ENCODE data around the gene CDH4. TPM values are rescaled to one million over a fixed set of nuclear protein-coding genes. Genes with fewer than 3 reads are reported as not detected.

Gene CDH4
- total RNA-seq, 1 donor from 2014 or later = 3.2 TPM

DNA sequence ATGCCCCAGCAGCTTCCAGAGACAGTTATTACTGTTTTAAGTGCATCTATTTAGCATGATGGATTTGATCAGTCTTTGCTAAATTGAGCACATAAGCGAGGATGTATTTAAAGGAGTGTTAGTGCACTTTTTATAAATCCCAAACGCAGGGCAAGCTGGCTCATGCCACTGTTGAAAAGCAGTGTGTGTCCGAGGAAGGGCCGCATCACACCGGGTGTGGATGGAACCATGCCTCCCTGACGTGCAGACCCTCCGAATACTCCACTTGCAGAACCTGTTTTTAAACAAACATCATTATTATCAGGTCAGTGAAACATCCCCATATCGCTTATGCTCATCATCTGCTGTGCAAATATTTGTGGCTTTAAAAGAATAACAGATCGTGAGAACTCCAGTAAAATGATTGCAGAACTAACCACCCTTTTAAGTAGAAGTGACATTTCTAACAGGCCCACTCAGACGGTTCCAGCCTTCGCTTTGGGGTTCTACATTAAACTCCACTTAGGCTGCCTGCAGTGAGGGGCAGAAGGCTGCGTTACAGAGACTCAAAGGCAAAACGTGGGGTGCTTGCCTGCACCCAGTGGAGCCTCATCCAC, 190.1 kb downstream of the CDH4 start:
- Mint-ChIP-seq H3K36me3 (ENCODE audit: low read depth, unreplicated experiment) (no peaks in the 10 kb centered on the region), H3K27ac (ENCODE audit: unreplicated experiment) (no peak overlapping the region), H3K9me3 (ENCODE audit: unreplicated experiment) (no peaks in the 10 kb centered on the region), H3K4me1 (ENCODE audit: low read depth, unreplicated experiment) (peaks cover 9% of the 10 kb centered on the region), H3K27me3 (ENCODE audit: low read depth, unreplicated experiment) (peaks cover 2% of the 10 kb centered on the region), H3K4me3 (ENCODE audit: unreplicated experiment) (no peak overlapping the region)
- Histone ChIP-seq H3K79me2 (ENCODE audit: insufficient read depth, low read length) (no peaks in the 10 kb centered on the region), H3K9ac (ENCODE audit: low read length) (no peak overlapping the region), H3K4me1 (ENCODE audit: insufficient read depth, low read length) (peaks cover 17% of the 10 kb centered on the region), H2AFZ (ENCODE audit: low read depth, low read length) (no peak overlapping the region), H3K36me3 (ENCODE audit: insufficient read depth, low read length) (no peaks in the 10 kb centered on the region), H3K9me3 (ENCODE audit: insufficient read depth, low read depth, low read length) (no peaks in the 10 kb centered on the region), H3K4me3 (ENCODE audit: insufficient read depth, low read depth, low read length) (no peak overlapping the region), H3K27me3 (ENCODE audit: insufficient read depth, low read length) (no peaks in the 10 kb centered on the region), H4K20me1 (ENCODE audit: insufficient read depth, low read length) (peaks cover 9% of the 10 kb centered on the region), H3K27ac (ENCODE audit: low read depth, low read length) (no peak overlapping the region), H3K4me2 (ENCODE audit: low read length) (peak overlapping the region; percentile 12)
- TF ChIP-seq, protein P1, sequence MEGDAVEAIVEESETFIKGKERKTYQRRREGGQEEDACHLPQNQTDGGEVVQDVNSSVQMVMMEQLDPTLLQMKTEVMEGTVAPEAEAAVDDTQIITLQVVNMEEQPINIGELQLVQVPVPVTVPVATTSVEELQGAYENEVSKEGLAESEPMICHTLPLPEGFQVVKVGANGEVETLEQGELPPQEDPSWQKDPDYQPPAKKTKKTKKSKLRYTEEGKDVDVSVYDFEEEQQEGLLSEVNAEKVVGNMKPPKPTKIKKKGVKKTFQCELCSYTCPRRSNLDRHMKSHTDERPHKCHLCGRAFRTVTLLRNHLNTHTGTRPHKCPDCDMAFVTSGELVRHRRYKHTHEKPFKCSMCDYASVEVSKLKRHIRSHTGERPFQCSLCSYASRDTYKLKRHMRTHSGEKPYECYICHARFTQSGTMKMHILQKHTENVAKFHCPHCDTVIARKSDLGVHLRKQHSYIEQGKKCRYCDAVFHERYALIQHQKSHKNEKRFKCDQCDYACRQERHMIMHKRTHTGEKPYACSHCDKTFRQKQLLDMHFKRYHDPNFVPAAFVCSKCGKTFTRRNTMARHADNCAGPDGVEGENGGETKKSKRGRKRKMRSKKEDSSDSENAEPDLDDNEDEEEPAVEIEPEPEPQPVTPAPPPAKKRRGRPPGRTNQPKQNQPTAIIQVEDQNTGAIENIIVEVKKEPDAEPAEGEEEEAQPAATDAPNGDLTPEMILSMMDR (IDR thresholded peaks at IDR 0.05; ENCODE audit: insufficient read depth, low read depth, low read length) = no peak
- no peak for TF ChIP-seq EZH2 (IDR thresholded peaks at IDR 0.05; ENCODE audit: insufficient read depth, low read length)
- DNase-seq (ENCODE audit: low read depth) (peak; percentile 35), FAIRE-seq (no peak)

DNA sequence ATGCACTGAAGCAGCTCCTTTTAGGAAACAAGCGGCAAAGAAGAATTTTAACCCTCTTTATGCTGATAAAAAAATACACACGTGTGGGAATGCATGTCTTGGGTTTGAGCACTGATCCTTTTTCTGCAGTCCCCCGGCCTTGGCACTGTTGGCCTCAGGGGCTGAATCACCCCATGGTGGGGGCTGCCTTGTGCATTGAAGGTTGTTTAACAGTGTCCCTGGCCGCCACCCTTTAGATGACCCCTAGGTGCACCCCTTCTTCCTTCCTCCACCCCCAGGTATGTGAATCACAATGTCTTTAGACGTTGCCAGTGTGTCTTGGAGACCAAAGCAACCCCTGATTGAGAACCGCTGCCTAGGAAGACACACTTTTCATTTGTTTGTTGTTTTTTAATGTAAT, 190.7 kb downstream of the CDH4 start:
- no peak overlapping the region for H3K9ac ChIP-seq (ENCODE audit: low read length)
- H3K4me1 ChIP-seq (ENCODE audit: insufficient read depth, low read length) = peaks cover 12% of the 10 kb centered on the region
- H3K9me3 ChIP-seq (ENCODE audit: insufficient read depth, low read depth, low read length) = no peaks in the 10 kb centered on the region
- H3K4me3 ChIP-seq (ENCODE audit: insufficient read depth, low read depth, low read length) = no peak overlapping the region
- Mint-ChIP-seq H3K27ac (ENCODE audit: unreplicated experiment) (no peak overlapping the region), H3K27me3 (ENCODE audit: low read depth, unreplicated experiment) (peaks cover 2% of the 10 kb centered on the region), H3K4me3 (ENCODE audit: unreplicated experiment) (no peak overlapping the region), H3K4me1 (ENCODE audit: low read depth, unreplicated experiment) (peaks cover 4% of the 10 kb centered on the region), H3K9me3 (ENCODE audit: unreplicated experiment) (no peaks in the 10 kb centered on the region), H3K36me3 (ENCODE audit: low read depth, unreplicated experiment) (no peaks in the 10 kb centered on the region)
- H3K27ac ChIP-seq (ENCODE audit: low read depth, low read length) = no peak overlapping the region
- H2AFZ ChIP-seq (ENCODE audit: low read depth, low read length) = no peak overlapping the region
- peaks cover 9% of the 10 kb centered on the region for H4K20me1 ChIP-seq (ENCODE audit: insufficient read depth, low read length)
- FAIRE-seq = no peak
- no peaks in the 10 kb centered on the region for H3K36me3 ChIP-seq (ENCODE audit: insufficient read depth, low read length)
- TF ChIP-seq EZH2 (IDR thresholded peaks at IDR 0.05; ENCODE audit: insufficient read depth, low read length) = no peak
- TF ChIP-seq, protein P1 (IDR thresholded peaks at IDR 0.05; ENCODE audit: insufficient read depth, low read depth, low read length) = no peak
- DNase-seq (ENCODE audit: low read depth) = no peak
- H3K79me2 ChIP-seq (ENCODE audit: insufficient read depth, low read length) = no peaks in the 10 kb centered on the region
- peak overlapping the region; percentile 12 for H3K4me2 ChIP-seq (ENCODE audit: low read length)
- no peaks in the 10 kb centered on the region for H3K27me3 ChIP-seq (ENCODE audit: insufficient read depth, low read length)

DNA sequence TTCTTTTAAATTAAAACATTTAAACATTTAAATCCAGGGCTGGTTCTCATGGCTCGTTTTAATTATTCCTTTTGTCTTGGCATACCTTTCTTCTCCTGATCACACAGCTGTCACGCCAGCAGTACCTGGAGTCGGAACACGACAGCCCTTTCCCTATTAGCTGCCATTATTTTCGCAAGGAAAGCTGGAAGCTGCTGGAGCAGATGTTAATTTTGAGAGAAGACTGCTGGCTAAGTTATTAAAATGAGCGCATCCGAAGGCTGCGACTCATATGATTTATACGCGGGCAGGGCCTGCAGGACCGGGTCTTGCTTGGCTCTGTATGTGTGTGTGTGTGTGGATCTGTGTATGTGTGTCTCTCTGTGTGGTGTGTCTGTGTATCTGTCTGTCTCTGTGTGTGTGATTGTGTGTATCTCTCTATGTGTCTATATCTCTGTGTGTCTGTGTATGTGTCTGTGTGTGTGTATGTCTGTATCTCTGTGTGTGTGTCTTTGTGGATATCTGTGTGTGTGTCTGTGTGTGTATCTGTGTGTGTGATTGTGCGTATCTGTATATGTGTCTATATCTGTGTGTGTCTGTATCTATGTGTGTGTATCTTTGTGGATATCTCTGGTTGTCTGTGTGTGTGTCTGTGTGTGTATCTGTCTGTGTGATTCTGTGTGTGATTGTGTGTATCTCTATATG, 191.5 kb downstream of the CDH4 start:
- no peak overlapping the region for H2AFZ ChIP-seq (ENCODE audit: low read depth, low read length)
- Mint-ChIP-seq H3K4me1 (ENCODE audit: low read depth, unreplicated experiment) (peaks cover 2% of the 10 kb centered on the region), H3K9me3 (ENCODE audit: unreplicated experiment) (no peaks in the 10 kb centered on the region), H3K4me3 (ENCODE audit: unreplicated experiment) (no peak overlapping the region), H3K27me3 (ENCODE audit: low read depth, unreplicated experiment) (peaks cover 2% of the 10 kb centered on the region), H3K36me3 (ENCODE audit: low read depth, unreplicated experiment) (no peaks in the 10 kb centered on the region), H3K27ac (ENCODE audit: unreplicated experiment) (no peak overlapping the region)
- H3K9ac ChIP-seq (ENCODE audit: low read length) = no peak overlapping the region
- no peak overlapping the region for H3K4me2 ChIP-seq (ENCODE audit: low read length)
- DNase-seq (ENCODE audit: low read depth) (peak; percentile 49), FAIRE-seq (no peak)
- H3K27ac ChIP-seq (ENCODE audit: low read depth, low read length) = no peak overlapping the region
- H3K4me3 ChIP-seq (ENCODE audit: insufficient read depth, low read depth, low read length) = no peak overlapping the region
- peaks cover 13% of the 10 kb centered on the region for H3K4me1 ChIP-seq (ENCODE audit: insufficient read depth, low read length)
- H3K9me3 ChIP-seq (ENCODE audit: insufficient read depth, low read depth, low read length) = no peaks in the 10 kb centered on the region
- H3K27me3 ChIP-seq (ENCODE audit: insufficient read depth, low read length) = no peaks in the 10 kb centered on the region
- H3K79me2 ChIP-seq (ENCODE audit: insufficient read depth, low read length) = no peaks in the 10 kb centered on the region
- H3K36me3 ChIP-seq (ENCODE audit: insufficient read depth, low read length) = no peaks in the 10 kb centered on the region
- TF ChIP-seq, protein P1 (IDR thresholded peaks at IDR 0.05; ENCODE audit: insufficient read depth, low read depth, low read length) = no peak
- TF ChIP-seq EZH2 (IDR thresholded peaks at IDR 0.05; ENCODE audit: insufficient read depth, low read length) = no peak
- peaks cover 9% of the 10 kb centered on the region for H4K20me1 ChIP-seq (ENCODE audit: insufficient read depth, low read length)

Measured in astrocyte (in vitro differentiated cells and primary cell).